GM21723 (cell line): ENCODE data around the gene ARL5A.
A peak's percentile ranks its signal among the peaks of the same experiment; 100 is the strongest.

Experiments
- ATAC-seq: cut with Tn5 transposase; IDR thresholded peaks from one replicate; pipeline ENCODE4 v1.9.1; 2021; ENCODE audit warnings: mild to moderate bottlenecking, moderate library complexity; ENCODE audit not compliant: unreplicated experiment

Gene ARL5A

DNA sequence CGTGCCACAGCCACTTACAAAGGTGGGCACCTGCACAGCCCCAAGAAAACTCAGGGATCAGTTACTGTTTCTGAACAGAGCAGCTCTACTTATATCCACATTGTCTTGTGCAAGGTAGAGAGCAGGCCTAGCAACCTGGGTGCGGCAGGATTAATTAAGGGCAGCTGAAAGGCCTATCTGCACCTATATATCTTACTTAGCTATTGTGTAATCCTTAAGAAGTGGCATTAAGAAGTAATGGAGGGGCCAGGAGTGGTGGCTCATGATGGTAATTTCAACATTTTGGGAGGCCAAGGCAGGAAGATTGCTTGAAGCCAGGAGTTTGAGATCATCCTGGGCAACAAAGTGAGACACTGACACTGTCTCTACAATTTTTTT, 12.8 kb upstream of the ARL5A start:
- no peak for ATAC-seq

- ATAC-seq: peak; percentile 98
Measured at GRCh38 chr2:151840216-151841046, 12.2 kb upstream of the ARL5A start.

- ATAC-seq: no peak
Measured at GRCh38 chr2:151837926-151838325, 9.7 kb upstream of the ARL5A start.

GRCh38 chr2:151833984-151834383, 5.8 kb upstream of the ARL5A start:
- ATAC-seq: peak; percentile 76

DNA sequence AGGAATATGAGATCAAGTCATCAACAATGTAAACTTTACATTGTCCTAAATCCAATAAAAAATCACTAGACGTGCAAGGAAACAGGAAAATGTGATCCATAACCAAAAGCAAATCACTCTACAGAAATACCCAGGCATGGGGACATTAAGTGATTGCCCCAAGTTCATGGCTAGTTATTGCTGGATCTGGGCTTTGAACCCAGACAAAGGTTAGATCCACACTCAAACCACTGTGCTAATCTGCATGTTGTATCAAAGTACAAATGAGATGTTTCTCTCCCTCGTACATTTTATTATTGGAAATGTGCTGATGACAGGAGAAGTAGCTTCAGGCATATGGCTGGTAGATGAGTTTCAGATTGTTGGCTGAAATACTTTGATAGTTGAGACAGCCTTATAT, 2.7 kb upstream of the ARL5A start:
- no peak for ATAC-seq

DNA sequence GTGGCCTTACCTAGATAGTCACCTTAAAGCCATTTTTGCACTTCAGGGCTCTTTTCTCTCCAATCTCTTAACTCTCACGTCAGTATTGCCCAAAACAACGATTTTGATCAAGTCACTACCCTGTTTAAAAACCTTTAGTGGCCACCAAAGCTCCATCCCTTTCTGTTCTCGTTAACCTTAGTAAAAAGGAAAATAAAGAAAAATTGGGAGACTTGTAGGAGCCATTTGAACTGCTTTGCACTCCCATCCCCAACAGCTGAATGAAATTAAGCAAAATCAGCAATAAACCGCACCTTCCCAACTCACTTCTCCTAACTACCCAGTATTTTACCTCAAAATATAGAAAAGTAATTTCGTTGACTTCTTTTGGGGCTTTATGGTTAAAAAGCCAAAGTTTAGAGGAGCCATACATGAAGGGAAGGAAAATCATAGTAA, 686 bp upstream of the ARL5A start:
- no peak for ATAC-seq

GRCh38 chr2:151827564-151828142, 568 bp downstream of the ARL5A start:
- peak; percentile 39 for ATAC-seq

DNA sequence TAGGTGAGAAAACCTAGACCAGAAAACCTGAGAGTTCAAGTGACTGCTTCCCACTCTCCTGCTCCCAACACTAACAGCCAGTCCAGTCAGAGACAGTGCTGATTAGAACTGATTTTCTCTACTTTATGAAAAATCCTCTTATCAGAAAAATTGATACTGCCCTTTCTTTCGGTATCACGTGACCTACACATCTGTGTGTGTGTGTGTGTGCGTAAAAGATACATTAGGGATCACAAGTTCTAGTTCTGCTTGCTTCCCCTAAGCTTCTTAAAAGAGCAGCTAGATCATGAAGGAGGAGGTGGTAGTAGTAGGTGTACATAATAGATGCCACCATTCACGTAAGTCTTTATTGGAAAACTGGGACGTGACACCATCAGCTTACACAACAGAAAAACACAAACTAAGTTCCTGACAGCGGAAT, 1.5 kb downstream of the ARL5A start:
- ATAC-seq: no peak

DNA sequence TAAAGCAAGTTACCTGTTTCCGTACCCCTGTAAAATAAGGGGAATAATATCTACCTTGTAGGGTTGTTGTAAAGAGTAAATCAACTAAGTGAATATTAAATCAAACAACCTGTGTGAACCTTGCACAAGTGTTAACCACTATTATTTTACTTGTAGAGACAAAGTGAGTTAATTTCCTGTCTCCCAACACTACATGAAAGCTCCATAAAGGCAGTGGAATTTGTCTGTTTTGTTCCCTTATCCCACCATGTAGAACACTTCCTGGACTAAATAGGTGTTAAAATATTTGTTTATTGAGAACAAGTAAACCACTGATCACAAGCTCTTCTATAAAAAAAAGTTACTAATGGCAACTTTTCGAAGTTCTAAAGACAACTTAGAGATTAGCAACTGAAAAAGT, 3.3 kb downstream of the ARL5A start:
- no peak for ATAC-seq

DNA sequence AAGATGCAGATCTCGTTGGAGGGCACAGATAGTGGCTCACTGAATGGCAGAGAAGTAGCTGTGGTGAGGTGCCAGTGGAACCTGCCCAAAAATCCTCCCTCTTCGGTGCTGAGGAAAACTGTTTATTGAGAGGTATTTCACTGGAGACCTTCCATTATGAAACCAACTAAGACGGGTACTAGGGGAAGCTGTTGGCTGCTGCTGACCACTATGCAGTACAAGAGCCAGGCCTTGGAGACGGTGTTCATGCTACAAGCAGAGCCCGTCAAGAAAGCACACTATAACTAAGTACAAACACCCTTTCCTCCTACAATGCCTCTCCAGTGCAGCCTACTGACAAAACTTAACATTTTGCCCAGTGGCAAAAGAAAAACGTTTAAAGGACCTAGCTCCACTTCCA, 4.6 kb downstream of the ARL5A start:
- ATAC-seq: no peak

- no peak for ATAC-seq
Measured at GRCh38 chr2:151819920-151820319, 8.3 kb downstream of the ARL5A start.

DNA sequence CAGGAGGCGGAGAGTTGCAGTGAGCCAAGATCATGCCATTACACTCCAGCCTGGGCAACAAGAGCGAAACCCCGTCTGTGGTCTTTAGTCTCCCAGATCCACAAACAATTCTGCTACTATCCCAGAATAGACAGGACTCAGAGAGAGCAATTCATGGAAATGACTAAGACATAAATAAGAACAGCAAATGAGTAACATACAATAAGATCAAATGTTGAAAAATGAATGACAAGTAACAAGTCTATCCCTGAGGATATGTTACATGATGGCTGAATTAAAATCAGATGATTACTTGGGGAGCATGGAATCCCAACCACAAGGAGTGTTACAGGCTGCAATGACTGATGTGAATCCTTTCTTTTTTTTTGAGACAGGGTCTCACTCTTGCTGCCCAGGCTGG, 10.3 kb downstream of the ARL5A start:
- ATAC-seq: no peak

DNA sequence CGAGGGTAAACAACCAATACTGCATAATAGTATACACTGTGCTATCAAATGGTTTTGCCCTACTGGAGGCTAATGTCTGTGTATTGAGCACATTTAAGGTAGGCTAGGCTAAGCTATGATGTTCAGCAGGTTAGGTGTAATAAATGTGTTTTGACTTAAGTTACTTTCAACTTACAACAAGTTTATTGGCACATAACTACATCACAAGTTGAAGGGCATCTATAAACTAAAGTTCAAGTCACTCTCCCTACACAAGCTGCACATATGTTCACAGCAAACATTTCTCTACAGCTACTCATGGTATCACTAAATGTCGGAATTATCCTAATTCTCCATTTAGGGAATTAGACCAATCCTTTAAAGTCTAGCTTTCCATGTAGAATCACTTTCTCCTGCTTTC, 11.4 kb downstream of the ARL5A start:
- ATAC-seq: no peak

GRCh38 chr2:151815821-151816489, 12.3 kb downstream of the ARL5A start:
- no peak for ATAC-seq

- no peak for ATAC-seq
Measured at GRCh38 chr2:151810489-151810888, 17.7 kb downstream of the ARL5A start.

DNA sequence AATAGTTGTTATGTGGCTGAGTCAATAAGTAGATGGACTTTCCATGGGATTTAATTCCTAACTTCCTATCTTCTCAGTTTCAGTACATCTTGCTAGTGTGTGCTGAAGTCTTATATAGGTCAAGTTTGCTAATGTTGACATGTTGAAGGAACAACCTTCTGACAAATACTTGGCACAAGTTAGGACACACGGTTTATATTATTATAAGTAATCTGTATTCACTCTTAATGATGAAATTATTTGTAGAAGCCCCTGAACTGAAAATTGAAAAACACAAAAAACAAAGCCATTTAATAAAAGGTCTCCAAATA, 19.2 kb downstream of the ARL5A start:
- ATAC-seq: no peak

GRCh38 chr2:151808258-151809072, 19.8 kb downstream of the ARL5A start:
- ATAC-seq: peak; percentile 63

GRCh38 chr2:151805961-151806360, 22.3 kb downstream of the ARL5A start:
- no peak for ATAC-seq

GRCh38 chr2:151805343-151805742, 22.9 kb downstream of the ARL5A start:
- no peak for ATAC-seq

GRCh38 chr2:151803811-151804210, 24.4 kb downstream of the ARL5A start:
- ATAC-seq: no peak

GRCh38 chr2:151802315-151802714, 25.9 kb downstream of the ARL5A start:
- ATAC-seq: no peak
